Measurements from ENCODE around the gene UBL3. TPM values are rescaled to one million over a fixed set of nuclear protein-coding genes. Genes with fewer than 3 reads are reported as not detected.

Gene UBL3
- polyA plus RNA-seq, 1 donor, result 24.8 TPM

GRCh38 chr13:29758531-29759114, 91.8 kb downstream of the UBL3 start:
- DNase-seq (ENCODE audit: low read depth), result no peak

- DNase-seq (ENCODE audit: low read depth), result no peak
Observed at GRCh38 chr13:29756506-29756905, 93.9 kb downstream of the UBL3 start.

- no peak for DNase-seq (ENCODE audit: low read depth)
Observed at GRCh38 chr13:29754473-29754806, 96.0 kb downstream of the UBL3 start.

GRCh38 chr13:29753618-29754472, 96.6 kb downstream of the UBL3 start:
- no peak for DNase-seq (ENCODE audit: low read depth)

- no peak for DNase-seq (ENCODE audit: low read depth)
Observed at GRCh38 chr13:29752175-29752574, 98.2 kb downstream of the UBL3 start.

- DNase-seq (ENCODE audit: low read depth), result no peak
Observed at GRCh38 chr13:29750183-29750530, 100.3 kb downstream of the UBL3 start.

GRCh38 chr13:29749401-29750182, 100.8 kb downstream of the UBL3 start:
- DNase-seq (ENCODE audit: low read depth), result no peak

- no peak for DNase-seq (ENCODE audit: low read depth)
Observed at GRCh38 chr13:29748097-29748496, 102.3 kb downstream of the UBL3 start.

- no peak for DNase-seq (ENCODE audit: low read depth)
Observed at GRCh38 chr13:29746148-29746677, 104.2 kb downstream of the UBL3 start.

- no peak for DNase-seq (ENCODE audit: low read depth)
Observed at GRCh38 chr13:29745704-29746103, 104.7 kb downstream of the UBL3 start.

- peak; percentile 36 for DNase-seq (ENCODE audit: low read depth)
Observed at GRCh38 chr13:29743201-29743786, 107.1 kb downstream of the UBL3 start.

GRCh38 chr13:29740961-29741360, 109.5 kb downstream of the UBL3 start:
- DNase-seq (ENCODE audit: low read depth), result no peak

GRCh38 chr13:29737061-29737460, 113.4 kb downstream of the UBL3 start:
- no peak for DNase-seq (ENCODE audit: low read depth)

GRCh38 chr13:29733147-29733611, 117.2 kb downstream of the UBL3 start:
- DNase-seq (ENCODE audit: low read depth), result no peak

GRCh38 chr13:29730253-29730652, 120.2 kb downstream of the UBL3 start:
- no peak for DNase-seq (ENCODE audit: low read depth)

- no peak for DNase-seq (ENCODE audit: low read depth)
Observed at GRCh38 chr13:29722415-29722814, 128.0 kb downstream of the UBL3 start.

GRCh38 chr13:29721766-29722165, 128.7 kb downstream of the UBL3 start:
- no peak for DNase-seq (ENCODE audit: low read depth)

- no peak for DNase-seq (ENCODE audit: low read depth)
Observed at GRCh38 chr13:29718694-29719093, 131.7 kb downstream of the UBL3 start.

GRCh38 chr13:29716493-29716892, 133.9 kb downstream of the UBL3 start:
- DNase-seq (ENCODE audit: low read depth), result no peak

Measured in forelimb muscle (tissue), 1 donor.